ENCODE measurements around the gene WDR47. TPM values are rescaled to one million over a fixed set of nuclear protein-coding genes. Genes with fewer than 3 reads are reported as not detected.
"Not testable (repeated sequence)": the region's sequence is repeated elsewhere in the genome, so short reads cannot be mapped to it uniquely, and the experiment has no call there.

The WDR47 gene
- total RNA-seq, 1 donor from 2014 or later = 30.6 TPM

DNA sequence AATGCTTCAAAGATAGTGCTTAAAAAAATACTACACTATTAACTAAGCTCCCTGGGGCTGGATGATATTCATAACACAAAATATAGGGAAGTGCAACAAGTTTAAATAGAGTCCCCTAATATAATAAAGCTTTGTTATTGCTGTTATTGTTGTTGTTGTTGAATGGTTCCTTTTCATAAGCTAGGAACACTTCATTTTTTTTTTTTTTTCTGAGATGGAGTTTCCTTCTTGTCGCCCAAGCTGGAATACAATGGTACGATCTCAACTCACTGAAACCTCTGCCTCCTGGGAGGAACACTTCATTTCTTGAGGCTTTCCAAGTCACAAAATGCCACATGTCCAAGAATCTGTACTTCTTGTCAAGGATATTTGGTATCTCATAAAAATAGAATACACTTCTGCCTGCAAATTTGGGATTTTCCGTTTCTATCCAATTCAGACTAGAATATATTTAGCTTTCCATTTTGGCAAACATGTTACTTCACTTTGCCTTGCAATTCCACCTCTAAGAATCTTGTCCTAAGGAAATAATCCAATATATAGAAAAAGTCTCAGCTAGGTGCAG lies 21.1 kb downstream of the WDR47 start:
- TF ChIP-seq, protein P1, sequence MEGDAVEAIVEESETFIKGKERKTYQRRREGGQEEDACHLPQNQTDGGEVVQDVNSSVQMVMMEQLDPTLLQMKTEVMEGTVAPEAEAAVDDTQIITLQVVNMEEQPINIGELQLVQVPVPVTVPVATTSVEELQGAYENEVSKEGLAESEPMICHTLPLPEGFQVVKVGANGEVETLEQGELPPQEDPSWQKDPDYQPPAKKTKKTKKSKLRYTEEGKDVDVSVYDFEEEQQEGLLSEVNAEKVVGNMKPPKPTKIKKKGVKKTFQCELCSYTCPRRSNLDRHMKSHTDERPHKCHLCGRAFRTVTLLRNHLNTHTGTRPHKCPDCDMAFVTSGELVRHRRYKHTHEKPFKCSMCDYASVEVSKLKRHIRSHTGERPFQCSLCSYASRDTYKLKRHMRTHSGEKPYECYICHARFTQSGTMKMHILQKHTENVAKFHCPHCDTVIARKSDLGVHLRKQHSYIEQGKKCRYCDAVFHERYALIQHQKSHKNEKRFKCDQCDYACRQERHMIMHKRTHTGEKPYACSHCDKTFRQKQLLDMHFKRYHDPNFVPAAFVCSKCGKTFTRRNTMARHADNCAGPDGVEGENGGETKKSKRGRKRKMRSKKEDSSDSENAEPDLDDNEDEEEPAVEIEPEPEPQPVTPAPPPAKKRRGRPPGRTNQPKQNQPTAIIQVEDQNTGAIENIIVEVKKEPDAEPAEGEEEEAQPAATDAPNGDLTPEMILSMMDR (IDR thresholded peaks at IDR 0.05) = no peak
- peaks cover 3% of the 10 kb centered on the region for H3K9me3 Mint-ChIP-seq (ENCODE audit: low read depth)
- H3K4me1 Mint-ChIP-seq (ENCODE audit: low read depth) = peaks cover 6% of the 10 kb centered on the region
- H3K27me3 Mint-ChIP-seq (ENCODE audit: low read depth) = no peaks in the 10 kb centered on the region
- DNase-seq (ENCODE audit: low spot score) = no peak
- H3K4me3 Mint-ChIP-seq (ENCODE audit: unreplicated experiment) = no peak overlapping the region
- H3K27ac Mint-ChIP-seq (ENCODE audit: unreplicated experiment) = no peak overlapping the region
- peaks cover 20% of the 10 kb centered on the region for H3K36me3 Mint-ChIP-seq (ENCODE audit: low read depth)

DNA sequence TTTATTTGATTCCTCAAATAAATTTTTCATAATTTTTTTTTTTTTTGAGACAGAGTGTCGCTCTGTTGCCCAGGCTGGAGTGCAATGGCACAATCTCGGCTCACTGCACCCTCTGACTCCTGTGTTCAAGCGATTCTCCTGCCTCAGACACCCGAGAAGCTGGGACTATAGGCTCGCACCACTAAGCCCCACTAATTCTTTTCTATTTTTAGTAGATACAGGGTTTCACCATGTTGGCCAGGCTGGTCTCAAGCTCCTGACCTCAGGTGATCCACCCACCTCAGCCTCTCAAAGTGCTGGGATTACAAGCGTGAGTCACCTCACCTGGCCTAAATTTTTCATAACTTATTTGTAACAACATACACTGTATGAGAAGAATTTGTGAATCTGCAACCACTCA lies 24.2 kb downstream of the WDR47 start:
- DNase-seq (ENCODE audit: low spot score); H3K4me1 Mint-ChIP-seq (ENCODE audit: low read depth); H3K4me3 Mint-ChIP-seq (ENCODE audit: unreplicated experiment); H3K27ac Mint-ChIP-seq (ENCODE audit: unreplicated experiment); H3K9me3 Mint-ChIP-seq (ENCODE audit: low read depth); H3K27me3 Mint-ChIP-seq (ENCODE audit: low read depth): not testable (repeated sequence)
- H3K36me3 Mint-ChIP-seq (ENCODE audit: low read depth) = peaks cover 28% of the 10 kb centered on the region

DNA sequence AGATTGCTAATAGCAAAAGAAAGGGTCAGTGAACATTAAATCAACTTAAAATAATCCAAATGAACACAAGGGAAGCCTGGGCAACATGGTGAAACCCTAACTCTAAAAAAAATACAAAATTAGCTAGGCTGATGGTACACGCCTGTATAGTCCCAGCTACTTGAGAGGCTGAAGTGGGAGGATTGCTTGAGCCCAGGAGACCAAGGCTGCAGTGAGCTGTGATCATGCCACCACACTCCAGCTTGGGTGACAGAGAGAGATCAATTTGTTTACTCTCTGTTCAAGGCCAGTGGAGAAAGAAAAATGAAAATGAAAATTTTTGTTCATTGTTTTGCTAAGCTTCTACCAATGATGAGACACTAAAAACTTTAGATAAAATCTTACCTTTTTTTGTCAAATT lies 24.8 kb downstream of the WDR47 start:
- Mint-ChIP-seq H3K36me3 (ENCODE audit: low read depth) (peaks cover 26% of the 10 kb centered on the region), H3K9me3 (ENCODE audit: low read depth) (peaks cover 3% of the 10 kb centered on the region), H3K4me1 (ENCODE audit: low read depth) (no peaks in the 10 kb centered on the region), H3K4me3 (ENCODE audit: unreplicated experiment) (no peak overlapping the region), H3K27ac (ENCODE audit: unreplicated experiment) (no peak overlapping the region), H3K27me3 (ENCODE audit: low read depth) (no peaks in the 10 kb centered on the region)
- no peak for DNase-seq (ENCODE audit: low spot score)
- TF ChIP-seq, protein P1 (IDR thresholded peaks at IDR 0.05) = no peak

DNA sequence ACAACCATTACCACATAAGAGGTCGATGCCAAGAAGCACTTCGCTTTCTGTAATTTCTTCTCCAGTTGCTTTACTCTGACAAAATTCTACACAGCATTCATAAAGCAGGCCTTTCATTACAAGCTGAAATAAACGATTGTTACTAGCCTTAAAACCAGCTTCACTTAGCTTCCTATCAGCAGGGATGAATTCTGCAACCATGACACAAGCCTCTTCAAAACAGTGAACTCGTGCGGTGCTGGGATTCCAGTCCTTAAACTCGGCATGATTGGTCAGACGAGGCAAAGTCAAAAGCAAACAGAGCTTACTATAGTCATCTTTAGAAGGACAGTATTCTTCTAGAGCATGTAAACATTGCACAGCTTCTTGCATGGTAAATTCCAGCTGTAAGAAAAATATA lies 30.6 kb downstream of the WDR47 start:
- Mint-ChIP-seq H3K27ac (ENCODE audit: unreplicated experiment) (no peak overlapping the region), H3K27me3 (ENCODE audit: low read depth) (no peaks in the 10 kb centered on the region), H3K4me3 (ENCODE audit: unreplicated experiment) (no peak overlapping the region), H3K36me3 (ENCODE audit: low read depth) (peaks cover 18% of the 10 kb centered on the region), H3K4me1 (ENCODE audit: low read depth) (no peaks in the 10 kb centered on the region), H3K9me3 (ENCODE audit: low read depth) (no peaks in the 10 kb centered on the region)
- TF ChIP-seq, protein P1 (IDR thresholded peaks at IDR 0.05) = no peak
- DNase-seq (ENCODE audit: low spot score) = no peak

DNA sequence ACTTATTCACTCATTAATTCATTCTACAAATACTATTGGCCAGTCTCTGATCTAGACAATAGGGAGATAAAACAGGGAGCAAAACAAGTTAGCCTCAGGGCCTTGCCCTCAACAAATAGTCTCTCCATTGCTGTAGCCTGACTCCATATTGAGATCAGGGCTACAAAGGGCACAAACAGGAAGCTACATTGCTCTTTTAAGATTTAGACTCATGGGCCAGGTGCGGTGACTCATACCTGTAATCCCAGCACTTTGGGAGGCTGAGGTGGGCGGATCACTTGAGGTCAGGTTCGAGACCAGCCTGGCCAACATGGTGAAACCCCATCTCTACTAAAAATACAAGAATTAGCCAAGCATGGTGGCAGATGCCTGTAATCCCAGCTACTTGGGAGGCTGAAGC lies 45.3 kb downstream of the WDR47 start:
- not testable (repeated sequence) for H3K27me3 Mint-ChIP-seq (ENCODE audit: low read depth); DNase-seq (ENCODE audit: low spot score); H3K27ac Mint-ChIP-seq (ENCODE audit: unreplicated experiment); H3K4me1 Mint-ChIP-seq (ENCODE audit: low read depth); H3K4me3 Mint-ChIP-seq (ENCODE audit: unreplicated experiment)
- H3K36me3 Mint-ChIP-seq (ENCODE audit: low read depth) = peaks cover 37% of the 10 kb centered on the region
- H3K9me3 Mint-ChIP-seq (ENCODE audit: low read depth) = peaks cover 12% of the 10 kb centered on the region

DNA sequence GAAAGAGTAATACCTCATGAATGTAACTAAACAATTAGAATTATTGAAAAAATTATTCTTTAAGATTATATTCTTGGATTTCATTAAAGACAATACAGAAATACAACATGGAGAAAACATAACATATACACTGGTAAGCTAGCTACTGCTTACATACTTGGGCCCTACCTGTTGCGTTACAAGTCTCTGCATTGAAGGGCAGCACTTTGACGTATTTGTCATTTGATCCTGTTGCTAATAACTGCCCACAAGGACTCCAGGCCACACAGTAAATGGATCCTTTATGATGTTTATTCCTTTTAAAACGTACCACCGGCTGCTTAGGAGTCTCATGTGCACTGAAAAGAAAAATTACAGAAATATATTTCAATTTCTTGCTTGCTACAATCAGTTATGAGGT lies 58.8 kb downstream of the WDR47 start:
- Mint-ChIP-seq H3K4me3 (ENCODE audit: unreplicated experiment) (no peak overlapping the region), H3K27me3 (ENCODE audit: low read depth) (no peaks in the 10 kb centered on the region), H3K27ac (ENCODE audit: unreplicated experiment) (no peak overlapping the region), H3K9me3 (ENCODE audit: low read depth) (no peaks in the 10 kb centered on the region), H3K36me3 (ENCODE audit: low read depth) (peaks cover 23% of the 10 kb centered on the region), H3K4me1 (ENCODE audit: low read depth) (no peaks in the 10 kb centered on the region)
- DNase-seq (ENCODE audit: low spot score) = no peak
- TF ChIP-seq, protein P1 (IDR thresholded peaks at IDR 0.05) = no peak
